GM18870 (cell line): ENCODE measurements around the gene CCDC175.
A peak's percentile ranks its signal among the peaks of the same experiment; 100 is the strongest.

ENCODE experiments used
- ATAC-seq: cut with Tn5 transposase; IDR thresholded peaks from one replicate; pipeline ENCODE4 v1.9.1; 2021; ENCODE audit warnings: moderate library complexity; ENCODE audit not compliant: unreplicated experiment

Gene CCDC175

GRCh38 chr14:59541731-59542130 lies 34.9 kb downstream of the CCDC175 start:
- ATAC-seq: no peak

DNA sequence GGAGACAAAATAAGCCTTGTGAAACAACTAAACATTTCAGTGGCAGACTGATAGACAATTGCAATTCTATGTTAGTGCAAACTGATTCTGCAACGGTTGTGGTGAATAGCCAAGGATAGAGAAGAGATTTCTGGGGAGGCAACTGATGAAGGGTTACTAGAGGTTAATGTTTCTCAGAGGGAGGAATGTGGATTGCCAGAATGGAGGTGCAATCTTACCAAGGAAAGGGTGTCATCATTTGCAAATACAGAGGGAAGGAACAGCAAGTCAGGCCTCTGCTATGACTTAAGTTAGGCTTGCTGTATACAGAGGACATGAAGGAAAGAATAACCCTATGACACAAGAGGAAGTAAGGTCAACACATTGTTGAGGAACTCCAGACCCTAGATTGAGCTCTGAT lies 35.8 kb downstream of the CCDC175 start:
- no peak for ATAC-seq

DNA sequence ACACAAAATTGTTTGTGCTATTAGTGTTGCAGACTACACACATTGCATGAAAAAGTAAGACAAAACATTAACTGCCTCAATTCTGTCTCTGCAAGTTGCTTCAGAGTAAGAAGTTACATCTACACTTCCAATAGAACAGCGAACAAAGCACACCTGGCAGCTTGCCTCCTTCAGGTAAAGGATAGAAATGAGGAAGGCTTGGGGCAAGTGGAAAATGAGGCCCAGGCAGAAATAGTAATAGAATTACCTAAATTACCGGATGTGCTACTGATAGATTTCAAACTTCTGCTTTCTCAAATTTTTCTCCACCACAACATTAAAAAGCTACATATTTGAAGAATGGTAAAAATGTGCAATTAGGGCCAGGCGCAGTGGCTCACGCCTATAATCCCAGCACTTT lies 37.7 kb downstream of the CCDC175 start:
- no peak for ATAC-seq

GRCh38 chr14:59537476-59537875 lies 39.1 kb downstream of the CCDC175 start:
- ATAC-seq: no peak

GRCh38 chr14:59534361-59534987 lies 42.1 kb downstream of the CCDC175 start:
- ATAC-seq: no peak

DNA sequence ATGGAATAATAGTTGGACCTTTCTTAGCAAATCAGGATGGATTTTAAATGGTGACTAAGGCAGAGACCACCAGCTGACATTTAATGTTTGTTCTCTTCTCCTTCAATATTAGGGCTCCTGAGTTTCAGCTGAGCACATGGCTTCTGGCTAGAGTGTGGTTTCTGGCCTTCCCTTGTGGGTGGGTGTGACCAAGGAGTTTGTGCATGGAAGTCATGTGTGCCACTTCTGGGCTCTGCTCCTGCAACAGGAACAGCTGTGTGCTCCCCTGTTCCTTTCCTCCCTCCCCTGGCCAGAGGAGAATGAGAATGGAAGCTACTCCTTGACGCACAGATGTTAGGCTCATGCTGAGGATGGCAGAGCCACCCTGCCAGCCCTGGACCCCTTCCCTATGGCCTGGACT lies 44.2 kb downstream of the CCDC175 start:
- ATAC-seq: no peak

- ATAC-seq: no peak
These were observed 46.3 kb downstream of the CCDC175 start for GRCh38 chr14:59530349-59530748.

GRCh38 chr14:59529189-59529588 lies 47.4 kb downstream of the CCDC175 start:
- no peak for ATAC-seq

- no peak for ATAC-seq
These were observed 56.4 kb downstream of the CCDC175 start for GRCh38 chr14:59520224-59520623.

GRCh38 chr14:59511916-59512575 lies 64.6 kb downstream of the CCDC175 start:
- ATAC-seq: no peak

DNA sequence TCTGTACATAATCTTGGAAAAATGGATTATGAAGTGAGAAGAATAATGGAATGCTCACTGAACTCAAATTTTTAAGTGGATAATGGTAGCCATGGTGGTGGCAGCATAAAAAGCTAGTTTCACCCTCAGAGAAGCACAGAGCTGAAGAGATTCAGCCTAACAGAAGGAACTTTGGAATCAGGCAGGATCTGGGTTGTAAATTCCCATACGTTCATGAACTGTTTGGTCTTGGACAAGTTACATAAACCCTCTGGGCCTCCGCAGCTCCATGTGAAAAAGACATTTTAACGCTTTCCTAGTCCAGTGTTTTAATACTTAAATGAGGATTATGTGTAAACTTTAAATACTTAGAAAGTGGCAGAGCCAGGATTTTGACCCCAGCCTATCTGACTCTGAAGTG lies 65.6 kb downstream of the CCDC175 start:
- no peak for ATAC-seq

- ATAC-seq: no peak
These were observed 66.6 kb downstream of the CCDC175 start for GRCh38 chr14:59510001-59510400.

DNA sequence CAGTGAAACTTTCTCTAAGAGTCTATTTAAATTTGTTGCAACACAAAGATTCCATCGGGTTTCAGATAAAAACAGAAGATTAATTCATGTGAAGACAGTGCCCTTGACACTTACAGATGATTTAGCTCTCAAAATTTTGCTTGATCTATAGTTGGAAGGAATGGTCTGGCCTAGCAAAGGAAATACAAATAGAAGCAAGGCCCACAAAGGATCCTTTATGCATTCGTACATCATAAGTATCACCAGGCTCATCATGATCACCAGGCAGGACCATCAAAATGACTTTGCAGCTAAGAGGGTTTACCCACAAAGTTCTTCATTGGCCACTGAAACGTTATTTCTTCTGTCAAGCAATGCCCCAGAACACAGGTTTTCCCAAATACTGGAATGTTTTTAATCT lies 67.5 kb downstream of the CCDC175 start:
- no peak for ATAC-seq

GRCh38 chr14:59507752-59508103 lies 68.9 kb downstream of the CCDC175 start:
- no peak for ATAC-seq

GRCh38 chr14:59507063-59507751 lies 69.4 kb downstream of the CCDC175 start:
- ATAC-seq: no peak

- ATAC-seq: no peak
These were observed 73.4 kb downstream of the CCDC175 start for GRCh38 chr14:59503256-59503655.

- no peak for ATAC-seq
These were observed 75.9 kb downstream of the CCDC175 start for GRCh38 chr14:59500732-59501131.

DNA sequence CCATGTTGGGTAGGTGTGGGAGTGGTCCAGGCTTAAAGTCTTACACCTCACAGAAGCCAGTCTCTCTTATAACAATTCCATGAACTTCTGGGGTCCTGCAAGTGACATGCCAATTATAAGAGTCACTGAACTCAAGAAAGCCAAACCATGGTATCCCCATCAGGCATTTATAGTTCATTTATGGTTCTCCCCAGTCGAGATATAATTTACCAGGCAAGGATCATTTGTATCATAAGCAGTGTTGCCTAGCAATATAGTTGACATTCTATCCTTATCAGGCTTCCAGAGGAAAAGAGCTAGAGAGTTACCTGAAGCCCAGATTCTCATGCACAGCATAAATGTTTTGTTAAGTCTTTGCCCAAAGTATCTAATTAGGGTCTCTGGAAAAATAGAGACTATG lies 84.2 kb downstream of the CCDC175 start:
- ATAC-seq: no peak

GRCh38 chr14:59490756-59491155 lies 85.9 kb downstream of the CCDC175 start:
- no peak for ATAC-seq

DNA sequence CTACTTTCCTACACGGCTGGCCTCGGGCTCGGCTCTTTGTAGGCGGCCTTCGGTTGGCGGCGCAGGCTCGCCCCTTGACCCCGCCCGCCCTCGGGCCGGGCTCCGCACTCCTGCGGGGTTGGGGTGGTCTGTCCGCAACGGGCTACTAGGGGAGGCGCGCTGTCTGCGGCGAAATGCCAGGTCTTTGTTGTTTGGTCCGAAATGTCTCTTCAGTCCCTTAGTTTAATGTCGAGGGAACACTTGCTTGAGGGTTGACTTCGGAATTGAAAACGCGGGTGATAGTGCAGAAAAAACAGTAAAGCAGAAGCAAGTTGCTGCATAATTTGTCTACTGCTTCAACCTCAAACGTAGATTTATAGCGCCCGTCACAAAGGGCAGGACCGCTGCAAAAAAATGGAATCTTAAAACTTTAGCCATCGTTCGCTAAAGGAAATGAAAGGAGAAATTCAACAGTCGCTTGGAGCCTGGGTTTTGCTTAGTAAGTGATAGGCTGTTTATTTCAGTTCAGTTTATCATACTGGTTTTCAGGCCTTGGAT lies 91.9 kb downstream of the CCDC175 start:
- ATAC-seq: peak; percentile 46

DNA sequence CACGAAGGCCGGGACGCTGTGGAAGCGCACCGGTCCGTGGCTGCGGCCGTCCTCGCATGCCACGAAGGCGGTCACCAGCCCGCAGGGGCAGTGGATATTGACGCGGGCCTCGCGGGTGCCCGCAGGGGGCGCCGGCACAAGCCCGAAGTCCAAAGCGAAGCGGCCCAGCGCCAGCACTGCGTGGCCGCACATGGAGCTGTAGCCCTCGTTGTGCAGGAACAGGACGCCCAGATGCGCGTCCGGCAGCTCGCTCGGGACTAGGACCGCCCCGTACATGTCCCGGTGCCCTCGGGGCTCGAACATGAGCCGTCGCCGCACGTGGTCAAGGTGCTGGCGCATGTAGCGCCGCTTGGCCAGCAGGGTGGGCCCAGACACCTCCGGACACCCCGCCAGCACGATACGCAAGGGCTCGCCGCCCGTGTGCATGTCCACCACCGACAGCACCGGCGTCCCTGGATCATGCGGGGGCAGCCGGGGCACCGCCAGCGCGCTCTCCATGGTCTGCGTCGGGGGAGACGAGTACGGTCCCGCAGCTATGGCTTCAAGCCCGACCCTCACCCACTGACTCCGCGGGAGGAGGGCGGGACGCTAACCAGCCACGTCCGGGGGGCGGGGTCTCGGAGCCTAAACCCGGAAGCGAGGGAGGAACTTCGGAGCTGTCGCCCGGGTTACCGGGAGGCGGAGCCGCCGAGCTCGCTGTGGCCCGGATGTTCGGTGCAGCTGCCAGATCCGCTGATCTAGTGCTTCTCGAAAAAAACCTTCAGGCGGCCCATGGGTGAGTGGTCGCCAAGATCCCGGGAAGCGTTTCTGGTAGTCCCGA lies 92.6 kb downstream of the CCDC175 start, which contains the start of the genes JKAMP and L3HYPDH:
Gene JKAMP (plus strand): TSS at position 699 of the 820 bp plus-strand sequence. CDS start 73 bp downstream, at position 772.
Gene L3HYPDH (minus strand): TSS at position 590 of the 820 bp plus-strand sequence. CDS start 92 bp downstream, at position 498.
- peak; percentile 77 for ATAC-seq
